HG03469 (cell line): ENCODE data around the gene SHLD1.

Experiments
- ATAC-seq: cut with Tn5 transposase; IDR thresholded peaks from one replicate; pipeline ENCODE4 v1.9.1; 2021; ENCODE audit warnings: mild to moderate bottlenecking, moderate library complexity, moderate number of reproducible peaks; ENCODE audit not compliant: unreplicated experiment

Gene SHLD1

GRCh38 chr20:5844063-5844681 is 94.0 kb downstream of the SHLD1 start:
- peak; percentile 83 for ATAC-seq

GRCh38 chr20:5845681-5846615 is 95.7 kb downstream of the SHLD1 start:
- ATAC-seq, result no peak

- no peak for ATAC-seq
Observed at GRCh38 chr20:5848711-5849505, 98.7 kb downstream of the SHLD1 start.

- ATAC-seq, result no peak
Observed at GRCh38 chr20:5855939-5856338, 105.7 kb downstream of the SHLD1 start.

GRCh38 chr20:5859608-5860007 is 109.4 kb downstream of the SHLD1 start:
- no peak for ATAC-seq

- no peak for ATAC-seq
Observed at GRCh38 chr20:5862703-5863039, 112.5 kb downstream of the SHLD1 start.

GRCh38 chr20:5863040-5863833 is 113.0 kb downstream of the SHLD1 start:
- ATAC-seq, result no peak

- ATAC-seq, result no peak
Observed at GRCh38 chr20:5864428-5864827, 114.2 kb downstream of the SHLD1 start.

- ATAC-seq, result no peak
Observed at GRCh38 chr20:5864873-5865587, 114.8 kb downstream of the SHLD1 start.

GRCh38 chr20:5865604-5866003 is 115.4 kb downstream of the SHLD1 start:
- no peak for ATAC-seq

GRCh38 chr20:5870568-5870981 is 120.4 kb downstream of the SHLD1 start:
- no peak for ATAC-seq

GRCh38 chr20:5871459-5872410 is 121.5 kb downstream of the SHLD1 start:
- ATAC-seq, result no peak

- no peak for ATAC-seq
Observed at GRCh38 chr20:5877128-5877527, 126.9 kb downstream of the SHLD1 start.

- no peak for ATAC-seq
Observed at GRCh38 chr20:5880326-5880725, 130.1 kb downstream of the SHLD1 start.

- no peak for ATAC-seq
Observed at GRCh38 chr20:5881703-5882102, 131.5 kb downstream of the SHLD1 start.

- no peak for ATAC-seq
Observed at GRCh38 chr20:5882166-5882565, 132.0 kb downstream of the SHLD1 start.

GRCh38 chr20:5884465-5885335 is 134.5 kb downstream of the SHLD1 start:
- ATAC-seq, result no peak

GRCh38 chr20:5885866-5886265 is 135.7 kb downstream of the SHLD1 start:
- no peak for ATAC-seq
